HG02678 (cell line): ENCODE results near the gene XPOT.
A peak's percentile ranks its signal among the peaks of the same experiment; 100 is the strongest.
"Not testable (repeated sequence)": the region's sequence is repeated elsewhere in the genome, so short reads cannot be mapped to it uniquely, and the experiment has no call there.

Source experiments
- ATAC-seq: cut with Tn5 transposase; IDR thresholded peaks from one replicate; pipeline ENCODE4 v1.9.1; 2021; ENCODE audit warnings: mild to moderate bottlenecking, moderate library complexity; ENCODE audit not compliant: unreplicated experiment

The XPOT gene

GRCh38 chr12:64403707-64404469 is at the start of gene XPOT:
TSS of gene XPOT (plus strand) at chr12:64404392. CDS start at chr12:64410036, 5,644 bp downstream.
- ATAC-seq = peak; percentile 96

- ATAC-seq = not testable (repeated sequence)
These were observed 48.0 kb upstream of the XPOT start for GRCh38 chr12:64356209-64356608.

GRCh38 chr12:64361173-64361572 is 43.0 kb upstream of the XPOT start:
- not testable (repeated sequence) for ATAC-seq

- no peak for ATAC-seq
These were observed 41.4 kb upstream of the XPOT start for GRCh38 chr12:64362721-64363305.

- no peak for ATAC-seq
These were observed 20.5 kb upstream of the XPOT start for GRCh38 chr12:64383675-64384074.

GRCh38 chr12:64385019-64385418 is 19.2 kb upstream of the XPOT start:
- no peak for ATAC-seq

GRCh38 chr12:64385468-64385867 is 18.7 kb upstream of the XPOT start:
- ATAC-seq = no peak

- no peak for ATAC-seq
These were observed 16.9 kb upstream of the XPOT start for GRCh38 chr12:64387197-64387816.

- ATAC-seq = no peak
These were observed 15.0 kb upstream of the XPOT start for GRCh38 chr12:64389154-64389553.

- ATAC-seq = no peak
These were observed 13.8 kb upstream of the XPOT start, which contains the start of gene C12orf56 for GRCh38 chr12:64390275-64390851. TSS of gene C12orf56 (minus strand) at chr12:64390758. CDS start at chr12:64390565, 193 bp downstream.

GRCh38 chr12:64392221-64392620 is 12.0 kb upstream of the XPOT start:
- ATAC-seq = peak; percentile 61

- no peak for ATAC-seq
These were observed 8.5 kb upstream of the XPOT start for GRCh38 chr12:64395739-64396138.

GRCh38 chr12:64400041-64400440 is 4.2 kb upstream of the XPOT start:
- no peak for ATAC-seq

- no peak for ATAC-seq
These were observed 2.0 kb upstream of the XPOT start for GRCh38 chr12:64402181-64402580.

GRCh38 chr12:64404470-64405256 is 471 bp downstream of the XPOT start:
- peak; percentile 25 for ATAC-seq

GRCh38 chr12:64407342-64408223 is 3.4 kb downstream of the XPOT start:
- no peak for ATAC-seq

- ATAC-seq = no peak
These were observed 7.2 kb downstream of the XPOT start for GRCh38 chr12:64411427-64411826.

- no peak for ATAC-seq
These were observed 8.3 kb downstream of the XPOT start for GRCh38 chr12:64412459-64412858.

GRCh38 chr12:64413884-64414283 is 9.7 kb downstream of the XPOT start:
- ATAC-seq = no peak

- ATAC-seq = no peak
These were observed 14.0 kb downstream of the XPOT start for GRCh38 chr12:64418209-64418608.
